Posterior vena cava (tissue), 2 donors: ENCODE measurements around the gene PMEL. TPM values are rescaled to one million over a fixed set of nuclear protein-coding genes. Genes with fewer than 3 reads are reported as not detected.

ENCODE experiments used
- total RNA-seq, 2 donors: library from RNA; stranded (reverse); fragmentation: NEBNext Ultra II Directional; extraction: Animal tissue kit (Norgen Biotek cat#: 25700); gene quantifications; one replicate each; pipeline ENCODE4 v1.2.1, GENCODE V29; 2021
- donor health status: DM: yes; HTN: yes; CAD: no.
- donor health status: DM: yes; HTN: yes; CAD: no.

The PMEL gene
- total RNA-seq, 2 donors from 2014 or later = 5.0 to 26.1 TPM

Other genes with a start within 250 kb of the PMEL start
- 100 to 1,000 TPM; 115 to 118 TPM for gene BLOC1S1, start 250.0 kb downstream of the PMEL start, total RNA-seq
- 10 to 100 TPM; 19.2 to 39.7 TPM for gene RDH5, start 245.6 kb downstream of the PMEL start, total RNA-seq
- gene CD63, start 237.0 kb downstream of the PMEL start, total RNA-seq = 1,000 to 10,000 TPM; 1,385 to 1,570 TPM
- gene GDF11, start 222.9 kb downstream of the PMEL start, total RNA-seq = 10 to 100 TPM in 1 of 2 donors, 1 to 10 TPM in 1; 8.4 to 11.0 TPM
- 10 to 100 TPM; 47.8 to 49.8 TPM for gene SARNP, start 148.3 kb downstream of the PMEL start, total RNA-seq
- gene ORMDL2, start 148.0 kb downstream of the PMEL start, total RNA-seq = 10 to 100 TPM; 27.3 to 31.1 TPM
- 10 to 100 TPM; 23.0 to 24.7 TPM for gene DNAJC14, start 136.5 kb downstream of the PMEL start, total RNA-seq
- gene MMP19, start 123.1 kb downstream of the PMEL start, total RNA-seq = 10 to 100 TPM; 39.7 to 48.7 TPM
- gene PYM1, start 38.1 kb downstream of the PMEL start, total RNA-seq = 10 to 100 TPM; 18.6 to 19.6 TPM
- gene DGKA, start 34.9 kb downstream of the PMEL start, total RNA-seq = 10 to 100 TPM; 35.4 to 38.0 TPM
- gene CDK2, start 788 bp upstream of the PMEL start, total RNA-seq = 10 to 100 TPM; 17.7 to 22.8 TPM
- 100 to 1,000 TPM; 108 to 109 TPM for gene RAB5B, start 8.0 kb upstream of the PMEL start, total RNA-seq
- gene SUOX, start 31.2 kb upstream of the PMEL start, total RNA-seq = 10 to 100 TPM; 15.0 to 15.9 TPM
- gene IKZF4, start 55.0 kb upstream of the PMEL start, total RNA-seq = 1 to 10 TPM; 5.6 to 8.6 TPM
- 10 to 100 TPM; 33.2 to 45.2 TPM for gene RPS26, start 75.9 kb upstream of the PMEL start, total RNA-seq
- 1 to 10 TPM in 1 of 2 donors, under 1 TPM in 1; 0.71 to 1.4 TPM for gene ERBB3, start 114.1 kb upstream of the PMEL start, total RNA-seq
- 10 to 100 TPM; 59.3 to 71.7 TPM for gene PA2G4, start 138.5 kb upstream of the PMEL start, total RNA-seq
- 1,000 to 10,000 TPM; 2,364 to 2,753 TPM for gene RPL41, start 150.6 kb upstream of the PMEL start, total RNA-seq
- gene ZC3H10, start 152.2 kb upstream of the PMEL start, total RNA-seq = 1 to 10 TPM; 7.9 to 8.0 TPM
- 100 to 1,000 TPM; 113 to 120 TPM for gene ESYT1, start 162.2 kb upstream of the PMEL start, total RNA-seq
- gene MYL6B, start 186.5 kb upstream of the PMEL start, total RNA-seq = 10 to 100 TPM; 32.9 to 35.7 TPM
- 1,000 to 10,000 TPM; 3,219 to 3,986 TPM for gene MYL6, start 192.3 kb upstream of the PMEL start, total RNA-seq
- 10 to 100 TPM; 81.0 to 93.9 TPM for gene SMARCC2, start 223.4 kb upstream of the PMEL start, total RNA-seq